Measurements from ENCODE around the gene VNN1.
"Not testable (repeated sequence)": the region's sequence is repeated elsewhere in the genome, so short reads cannot be mapped to it uniquely, and the experiment has no call there.

The VNN1 gene

DNA sequence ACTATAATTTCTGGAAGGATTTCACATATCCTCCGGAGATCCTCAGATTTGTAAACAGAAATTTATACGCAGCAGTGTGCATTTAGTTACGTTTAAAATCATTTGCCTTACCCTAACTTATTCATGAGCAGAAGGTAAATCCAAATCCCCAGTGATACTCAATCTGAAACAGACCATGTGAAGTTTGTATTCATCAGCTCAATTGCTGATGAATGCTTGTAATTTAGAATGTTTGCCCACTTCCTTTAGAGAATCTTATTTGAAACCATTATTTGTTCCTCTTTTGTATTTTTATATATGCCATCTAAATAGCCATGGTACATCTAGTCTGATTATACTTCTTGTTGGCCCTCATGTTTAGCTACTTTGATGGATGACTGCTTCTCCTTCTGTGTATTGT lies 70.3 kb downstream of the VNN1 start:
- ChIA-PET CTCF (interaction anchor here (0.8 kb wide), 1 partner anchor 364 kb away, joined by 3 read pairs; no protein-coding TSS in a partner anchor), POLR2A (ENCODE audit: low non-redundant PET) (no interaction called here)
- no peak overlapping the region for H3K27ac ChIP-seq
- TF ChIP-seq, protein P1, sequence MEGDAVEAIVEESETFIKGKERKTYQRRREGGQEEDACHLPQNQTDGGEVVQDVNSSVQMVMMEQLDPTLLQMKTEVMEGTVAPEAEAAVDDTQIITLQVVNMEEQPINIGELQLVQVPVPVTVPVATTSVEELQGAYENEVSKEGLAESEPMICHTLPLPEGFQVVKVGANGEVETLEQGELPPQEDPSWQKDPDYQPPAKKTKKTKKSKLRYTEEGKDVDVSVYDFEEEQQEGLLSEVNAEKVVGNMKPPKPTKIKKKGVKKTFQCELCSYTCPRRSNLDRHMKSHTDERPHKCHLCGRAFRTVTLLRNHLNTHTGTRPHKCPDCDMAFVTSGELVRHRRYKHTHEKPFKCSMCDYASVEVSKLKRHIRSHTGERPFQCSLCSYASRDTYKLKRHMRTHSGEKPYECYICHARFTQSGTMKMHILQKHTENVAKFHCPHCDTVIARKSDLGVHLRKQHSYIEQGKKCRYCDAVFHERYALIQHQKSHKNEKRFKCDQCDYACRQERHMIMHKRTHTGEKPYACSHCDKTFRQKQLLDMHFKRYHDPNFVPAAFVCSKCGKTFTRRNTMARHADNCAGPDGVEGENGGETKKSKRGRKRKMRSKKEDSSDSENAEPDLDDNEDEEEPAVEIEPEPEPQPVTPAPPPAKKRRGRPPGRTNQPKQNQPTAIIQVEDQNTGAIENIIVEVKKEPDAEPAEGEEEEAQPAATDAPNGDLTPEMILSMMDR (conservative IDR thresholded peaks at IDR 0.05; ENCODE audit: low read depth), result no peak
- no peak for DNase-seq (ENCODE audit: low spot score)

GRCh38 chr6:132637135-132637534 lies 76.7 kb downstream of the VNN1 start:
- DNase-seq (ENCODE audit: low spot score); POLR2A ChIA-PET (ENCODE audit: low non-redundant PET); H3K27ac ChIP-seq; CTCF ChIA-PET: not testable (repeated sequence)

- CTCF ChIA-PET; DNase-seq (ENCODE audit: low spot score); H3K27ac ChIP-seq; POLR2A ChIA-PET (ENCODE audit: low non-redundant PET): not testable (repeated sequence)
These were observed 77.9 kb downstream of the VNN1 start for GRCh38 chr6:132635906-132636305.

DNA sequence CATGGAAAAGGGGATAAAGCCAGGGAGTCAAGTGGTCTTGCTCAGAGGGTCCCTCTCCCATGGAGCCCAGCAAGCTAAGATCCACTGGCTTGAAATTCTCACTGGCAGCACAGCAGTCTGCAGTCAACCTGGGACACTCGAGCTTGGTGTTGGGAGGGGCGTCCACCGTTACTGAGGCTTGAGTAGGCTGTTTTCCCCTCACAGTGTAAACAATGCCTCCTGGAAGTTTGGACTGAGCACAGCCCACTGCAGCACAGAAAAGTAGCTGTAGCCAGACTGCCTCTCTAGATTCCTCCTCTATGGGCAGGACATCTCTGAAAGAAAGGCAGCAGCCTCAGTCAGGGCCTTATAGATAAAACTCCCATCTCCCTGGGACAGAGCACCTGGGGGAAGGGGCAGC lies 78.6 kb downstream of the VNN1 start:
- H3K27ac ChIP-seq; DNase-seq (ENCODE audit: low spot score); POLR2A ChIA-PET (ENCODE audit: low non-redundant PET): not testable (repeated sequence)
- CTCF ChIA-PET, result interaction anchor here (0.6 kb wide), 1 partner anchor 147 kb away, joined by 6 read pairs; no protein-coding TSS in a partner anchor

GRCh38 chr6:132634796-132635195 lies 79.1 kb downstream of the VNN1 start:
- POLR2A ChIA-PET (ENCODE audit: low non-redundant PET), result no interaction called here
- H3K27ac ChIP-seq, result no peak overlapping the region
- CTCF ChIA-PET, result interaction anchor here (0.6 kb wide), 1 partner anchor 148 kb away, joined by 6 read pairs; no protein-coding TSS in a partner anchor
- TF ChIP-seq, protein P1 (conservative IDR thresholded peaks at IDR 0.05; ENCODE audit: low read depth), result no peak
- DNase-seq (ENCODE audit: low spot score), result no peak

DNA sequence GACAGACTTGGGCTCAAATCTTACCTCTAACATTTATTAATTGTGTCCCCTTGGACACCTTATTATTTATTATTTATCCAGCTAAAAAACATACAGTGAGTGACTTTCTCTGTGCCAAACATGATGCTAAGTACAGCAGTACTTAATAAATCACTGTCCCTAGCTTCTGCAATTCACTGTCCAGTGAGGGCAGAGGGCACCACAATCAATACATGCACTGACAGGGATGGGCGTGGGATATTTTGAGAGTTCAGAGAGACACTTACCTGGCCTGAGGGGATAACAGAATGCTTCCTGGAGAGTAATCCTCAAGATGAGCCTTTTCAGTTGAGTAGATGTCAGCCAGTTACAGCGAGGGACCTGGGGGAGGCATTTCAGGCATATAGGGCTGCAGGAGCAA lies 80.5 kb downstream of the VNN1 start:
- TF ChIP-seq, protein P1 (conservative IDR thresholded peaks at IDR 0.05; ENCODE audit: low read depth), result no peak
- CTCF ChIA-PET, result no interaction called here
- POLR2A ChIA-PET (ENCODE audit: low non-redundant PET), result no interaction called here
- H3K27ac ChIP-seq, result no peak overlapping the region
- no peak for DNase-seq (ENCODE audit: low spot score)

All from RWPE1 (cell line).